ENCODE data around the gene RPS3A. TPM values are rescaled to one million over a fixed set of nuclear protein-coding genes. Genes with fewer than 3 reads are reported as not detected.

RPS3A gene
- total RNA-seq, 3 donors from 2014 or later (not counting 1 experiment from before 2014, with no cell fraction given), result 1,074 to 1,354 (median 1,315) TPM

GRCh38 chr4:151148261-151148660 lies 48.8 kb downstream of the RPS3A start:
- H3K4me1 ChIP-seq (ENCODE audit: control insufficient read depth, insufficient read depth, low read length), result no peaks in the 10 kb centered on the region
- H3K27me3 ChIP-seq (ENCODE audit: control insufficient read depth, insufficient read depth, low read length), result no peaks in the 10 kb centered on the region
- DNase-seq (no peak), ATAC-seq (no peak)
- H3K4me1 Mint-ChIP-seq, result no peaks in the 10 kb centered on the region
- no peaks in the 10 kb centered on the region for H3K36me3 ChIP-seq (ENCODE audit: control insufficient read depth, insufficient read depth, low read length)
- intact Hi-C loops (cut with micrococcal nuclease), result no loop called here
- H3K9me3 ChIP-seq (ENCODE audit: control insufficient read depth, insufficient read depth, low read length), result no peaks in the 10 kb centered on the region
- H3K27ac Mint-ChIP-seq, result no peak overlapping the region
- no peak for TF ChIP-seq CTCF (IDR thresholded peaks at IDR 0.05)
- no peak overlapping the region for H3K4me3 ChIP-seq (ENCODE audit: low read length)
- no peak overlapping the region for H3K27ac ChIP-seq (ENCODE audit: low read length)
- no peaks in the 10 kb centered on the region for H3K36me3 Mint-ChIP-seq
- no peaks in the 10 kb centered on the region for H3K9me3 Mint-ChIP-seq
- H3K27me3 Mint-ChIP-seq (ENCODE audit: low read depth in 2 of 2), result peaks cover 0 to 3% of the 10 kb centered on the region in 2 donors
- H3K4me3 Mint-ChIP-seq, result no peak overlapping the region
- WGBS (ENCODE audit: insufficient coverage), result 79% methylated on average over 3 of the region's 4 CpGs

GRCh38 chr4:151150821-151151580 lies 51.6 kb downstream of the RPS3A start:
- no peaks in the 10 kb centered on the region for H3K27me3 ChIP-seq (ENCODE audit: control insufficient read depth, insufficient read depth, low read length)
- H3K4me1 Mint-ChIP-seq, result no peaks in the 10 kb centered on the region
- intact Hi-C loops (cut with micrococcal nuclease), result no loop called here
- whole genome bisulfite sequencing (ENCODE audit: insufficient coverage), result 88% methylated on average over 9 of the region's 9 CpGs
- peaks cover 3% of the 10 kb centered on the region in 2 donors for H3K27me3 Mint-ChIP-seq (ENCODE audit: low read depth in 2 of 2)
- H3K27ac ChIP-seq (ENCODE audit: low read length), result no peak overlapping the region
- no peak for DNase-seq
- no peak overlapping the region for H3K27ac Mint-ChIP-seq
- H3K36me3 Mint-ChIP-seq, result no peaks in the 10 kb centered on the region
- no peak overlapping the region for H3K4me3 ChIP-seq (ENCODE audit: low read length)
- H3K9me3 ChIP-seq (ENCODE audit: control insufficient read depth, insufficient read depth, low read length), result no peaks in the 10 kb centered on the region
- no peak for TF ChIP-seq CTCF (IDR thresholded peaks at IDR 0.05)
- no peak for ATAC-seq
- no peaks in the 10 kb centered on the region for H3K4me1 ChIP-seq (ENCODE audit: control insufficient read depth, insufficient read depth, low read length)
- no peaks in the 10 kb centered on the region for H3K36me3 ChIP-seq (ENCODE audit: control insufficient read depth, insufficient read depth, low read length)
- no peak overlapping the region for H3K4me3 Mint-ChIP-seq
- H3K9me3 Mint-ChIP-seq, result no peaks in the 10 kb centered on the region

GRCh38 chr4:151152028-151152427 lies 52.6 kb downstream of the RPS3A start:
- H3K27me3 Mint-ChIP-seq (ENCODE audit: low read depth in 2 of 2), result peaks cover 3 to 11% of the 10 kb centered on the region in 2 donors
- TF ChIP-seq CTCF (IDR thresholded peaks at IDR 0.05), result no peak
- no peaks in the 10 kb centered on the region for H3K9me3 Mint-ChIP-seq
- Histone ChIP-seq H3K36me3 (ENCODE audit: control insufficient read depth, insufficient read depth, low read length) (no peaks in the 10 kb centered on the region), H3K27ac (ENCODE audit: low read length) (no peak overlapping the region), H3K4me3 (ENCODE audit: low read length) (no peak overlapping the region), H3K9me3 (ENCODE audit: control insufficient read depth, insufficient read depth, low read length) (no peaks in the 10 kb centered on the region), H3K4me1 (ENCODE audit: control insufficient read depth, insufficient read depth, low read length) (no peaks in the 10 kb centered on the region), H3K27me3 (ENCODE audit: control insufficient read depth, insufficient read depth, low read length) (no peaks in the 10 kb centered on the region)
- ATAC-seq (no peak), DNase-seq (no peak)
- H3K4me1 Mint-ChIP-seq, result no peaks in the 10 kb centered on the region
- no peak overlapping the region for H3K4me3 Mint-ChIP-seq
- no peaks in the 10 kb centered on the region for H3K36me3 Mint-ChIP-seq
- intact Hi-C loops (cut with micrococcal nuclease), result no loop called here
- 0% methylated on average over 1 of the region's 1 CpG for WGBS (ENCODE audit: insufficient coverage)
- H3K27ac Mint-ChIP-seq, result no peak overlapping the region

GRCh38 chr4:151153585-151153984 lies 54.2 kb downstream of the RPS3A start:
- no peaks in the 10 kb centered on the region for H3K36me3 ChIP-seq (ENCODE audit: control insufficient read depth, insufficient read depth, low read length)
- H3K9me3 Mint-ChIP-seq, result no peaks in the 10 kb centered on the region
- DNase-seq (no peak), ATAC-seq (no peak)
- no peaks in the 10 kb centered on the region for H3K36me3 Mint-ChIP-seq
- H3K27ac Mint-ChIP-seq, result no peak overlapping the region
- H3K4me3 Mint-ChIP-seq, result no peak overlapping the region
- H3K4me1 ChIP-seq (ENCODE audit: control insufficient read depth, insufficient read depth, low read length), result no peaks in the 10 kb centered on the region
- TF ChIP-seq CTCF (IDR thresholded peaks at IDR 0.05), result no peak
- intact Hi-C loops (cut with micrococcal nuclease), result no loop called here
- no peak overlapping the region for H3K4me3 ChIP-seq (ENCODE audit: low read length)
- H3K27me3 ChIP-seq (ENCODE audit: control insufficient read depth, insufficient read depth, low read length), result peaks cover 4% of the 10 kb centered on the region
- 17% methylated on average over 1 of the region's 2 CpGs for WGBS (ENCODE audit: insufficient coverage)
- no peaks in the 10 kb centered on the region for H3K9me3 ChIP-seq (ENCODE audit: control insufficient read depth, insufficient read depth, low read length)
- H3K27ac ChIP-seq (ENCODE audit: low read length), result no peak overlapping the region
- H3K27me3 Mint-ChIP-seq (ENCODE audit: low read depth in 2 of 2), result peaks cover 6 to 11% of the 10 kb centered on the region in 2 donors
- no peaks in the 10 kb centered on the region for H3K4me1 Mint-ChIP-seq
